HUES64 (cell line): ENCODE data around the gene WDFY4.

Experiments
- H3K27ac ChIP-seq: 2 replicates; pipeline ENCODE4 v1.7.0; 2013; ENCODE audit warnings: low read depth, low read length, inconsistent platforms
- H3K27me3 ChIP-seq: 2 replicates; pipeline ENCODE4 v1.6.1; 2013; ENCODE audit warnings: mild to moderate bottlenecking, low read length; ENCODE audit not compliant: insufficient read depth
- H3K36me3 ChIP-seq: 2 replicates; pipeline ENCODE4 v1.6.1; 2013; ENCODE audit warnings: mild to moderate bottlenecking, low read length; ENCODE audit not compliant: insufficient read depth
- H3K4me1 ChIP-seq: 2 replicates; pipeline ENCODE4 v1.6.1; 2013; ENCODE audit warnings: mild to moderate bottlenecking, low read length, moderate library complexity; ENCODE audit not compliant: insufficient read depth
- H3K4me3 ChIP-seq: 2 replicates; pipeline ENCODE4 v1.5.1; 2013; ENCODE audit warnings: mild to moderate bottlenecking, low read length, moderate library complexity
- H3K9ac ChIP-seq: 2 replicates; pipeline ENCODE4 v1.6.1; 2013; ENCODE audit warnings: mild to moderate bottlenecking, low read depth, low read length
- H3K9me3 ChIP-seq: 2 replicates; pipeline ENCODE4 v1.6.1; 2013; ENCODE audit warnings: low read depth, low read length; ENCODE audit not compliant: insufficient read depth
- WGBS: fragments of 150-250, 120-280 bp; methylation state at CpG from one replicate; pipeline ENCODE4 v1.1.7; 2013; ENCODE audit warnings: missing lambda C conversion rate; 5-methylcytosine and 5-hydroxymethylcytosine counted together

WDFY4 gene

DNA sequence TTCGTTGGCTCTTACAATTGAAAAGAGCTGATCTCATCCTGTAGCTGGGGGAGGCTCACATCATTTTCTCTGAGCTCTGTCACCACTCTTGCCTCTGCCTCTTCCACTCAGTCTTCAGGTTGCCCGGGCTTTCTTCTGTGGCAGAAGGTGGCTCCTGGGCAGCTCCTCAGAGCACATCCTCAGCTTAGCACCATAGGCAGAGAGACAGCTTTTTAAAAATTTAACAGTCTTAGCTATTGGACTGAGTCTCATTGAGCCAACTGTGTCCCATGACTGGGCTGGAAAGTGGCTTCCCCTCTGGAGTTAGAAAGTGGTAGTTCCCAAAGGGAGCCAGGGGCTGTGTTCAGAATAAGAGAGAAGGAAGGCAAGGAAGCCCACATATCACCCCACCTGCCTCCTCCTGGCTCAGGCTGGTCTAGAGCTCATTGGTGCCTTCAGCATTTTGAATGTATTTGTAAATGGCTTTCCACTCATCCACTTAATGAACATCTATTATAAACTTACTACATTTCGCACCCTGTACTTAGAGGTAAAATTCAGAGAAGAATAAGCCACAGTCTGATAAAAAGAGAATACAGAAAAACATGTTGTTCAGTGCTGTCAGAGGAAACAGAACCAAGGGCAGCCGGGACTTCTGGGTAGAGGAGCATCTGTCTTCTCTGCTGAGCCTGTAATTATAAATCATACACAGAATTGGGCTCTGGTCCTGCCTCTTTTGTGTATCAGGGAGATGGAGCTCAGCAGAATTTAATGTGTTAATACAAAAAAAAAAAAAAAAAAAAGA, 119.3 kb downstream of the WDFY4 start:
- no peaks in the 10 kb centered on the region for H3K36me3 ChIP-seq
- WGBS: 82% methylated on average over 4 of the region's 4 CpGs
- no peak overlapping the region for H3K4me3 ChIP-seq
- no peak overlapping the region for H3K27ac ChIP-seq
- no peaks in the 10 kb centered on the region; the same call in 1 of the 2 replicates for H3K4me1 ChIP-seq
- H3K9ac ChIP-seq: no peak overlapping the region
- no peaks in the 10 kb centered on the region for H3K27me3 ChIP-seq
- no peaks in the 10 kb centered on the region for H3K9me3 ChIP-seq

DNA sequence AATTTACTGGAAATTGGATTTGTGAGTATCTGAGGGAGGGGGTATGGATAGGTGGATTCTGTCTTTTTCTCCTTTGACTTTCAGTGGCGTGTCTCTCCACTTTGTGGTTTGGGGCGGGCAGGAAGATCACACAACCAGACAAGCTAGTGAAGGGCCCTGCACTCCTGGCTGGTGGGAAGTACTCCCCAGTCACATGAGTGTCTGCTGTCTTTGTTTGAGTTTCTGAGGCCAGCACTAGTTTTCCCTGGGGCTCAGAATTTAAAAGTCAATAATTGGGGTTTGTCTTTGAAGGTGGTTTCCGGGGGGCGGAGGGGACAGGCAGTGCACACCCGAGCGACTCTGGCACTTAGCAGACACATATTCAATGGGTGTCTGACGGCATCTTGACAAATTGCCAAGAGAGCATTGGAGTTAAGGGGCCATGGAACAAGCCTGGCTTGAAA, 120.1 kb downstream of the WDFY4 start:
- H3K4me3 ChIP-seq: no peak overlapping the region
- H3K27me3 ChIP-seq: no peaks in the 10 kb centered on the region
- no peaks in the 10 kb centered on the region for H3K36me3 ChIP-seq
- H3K4me1 ChIP-seq: no peaks in the 10 kb centered on the region; the same call in 1 of the 2 replicates
- no peak overlapping the region for H3K27ac ChIP-seq
- H3K9ac ChIP-seq: no peak overlapping the region
- WGBS: 92% methylated on average over 7 of the region's 7 CpGs
- H3K9me3 ChIP-seq: no peaks in the 10 kb centered on the region

DNA sequence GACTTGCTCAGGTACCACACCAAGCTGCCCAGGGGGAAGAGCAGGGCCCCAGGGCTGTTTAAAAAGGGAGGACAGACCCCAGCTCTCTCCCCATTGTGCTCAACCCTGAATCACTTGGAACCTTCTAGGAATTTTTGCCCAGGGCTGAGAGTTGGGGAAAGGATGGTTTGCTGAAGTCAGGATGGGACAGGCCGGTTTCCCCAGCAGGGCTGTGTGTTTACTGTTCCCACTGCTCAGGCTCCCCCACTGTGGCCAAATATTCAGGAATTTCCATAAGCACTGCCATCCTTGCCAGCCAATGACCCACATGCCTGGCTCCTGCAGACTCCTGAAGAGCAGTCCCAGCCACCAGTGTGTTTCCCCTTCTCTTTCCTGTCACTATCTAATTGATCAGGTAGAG, 120.7 kb downstream of the WDFY4 start:
- Histone ChIP-seq H3K27me3 (no peaks in the 10 kb centered on the region), H3K4me1 (no peaks in the 10 kb centered on the region; the same call in 1 of the 2 replicates), H3K9me3 (no peaks in the 10 kb centered on the region), H3K36me3 (no peaks in the 10 kb centered on the region), H3K9ac (no peak overlapping the region), H3K27ac (no peak overlapping the region), H3K4me3 (no peak overlapping the region)
- 78% methylated on average over 1 of the region's 1 CpG for WGBS

GRCh38 chr10:48805848-48806247, 121.2 kb downstream of the WDFY4 start:
- no peaks in the 10 kb centered on the region; the same call in 1 of the 2 replicates for H3K4me1 ChIP-seq
- H3K27me3 ChIP-seq: no peaks in the 10 kb centered on the region
- no peak overlapping the region for H3K4me3 ChIP-seq
- WGBS: 88% methylated on average over 12 of the region's 12 CpGs
- no peak overlapping the region for H3K9ac ChIP-seq
- no peak overlapping the region for H3K27ac ChIP-seq
- no peaks in the 10 kb centered on the region for H3K9me3 ChIP-seq
- H3K36me3 ChIP-seq: no peaks in the 10 kb centered on the region

DNA sequence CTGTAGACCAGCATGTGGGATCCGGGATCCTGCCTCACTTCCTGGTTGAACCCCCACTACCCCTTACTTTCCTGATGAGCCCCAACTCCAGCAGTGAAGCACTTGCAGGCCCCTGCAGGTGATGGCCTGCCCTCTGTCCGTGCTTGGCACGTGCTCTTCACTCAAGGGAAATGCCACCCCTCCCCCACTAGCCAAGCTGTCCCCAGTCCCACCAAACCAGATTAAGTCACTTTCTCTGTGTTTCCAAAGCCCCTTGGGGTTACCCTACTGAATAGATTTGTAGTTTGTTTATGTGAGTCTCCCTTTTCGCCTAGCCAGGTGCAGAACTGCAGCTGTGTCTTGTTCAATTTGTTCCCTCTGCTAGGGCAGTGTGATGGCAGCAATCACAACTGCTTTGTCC, 121.7 kb downstream of the WDFY4 start:
- Histone ChIP-seq H3K9ac (no peak overlapping the region), H3K4me3 (no peak overlapping the region), H3K27ac (no peak overlapping the region), H3K4me1 (no peaks in the 10 kb centered on the region; the same call in 1 of the 2 replicates), H3K36me3 (no peaks in the 10 kb centered on the region), H3K27me3 (no peaks in the 10 kb centered on the region), H3K9me3 (no peaks in the 10 kb centered on the region)
- 78% methylated on average over 4 of the region's 4 CpGs for WGBS

DNA sequence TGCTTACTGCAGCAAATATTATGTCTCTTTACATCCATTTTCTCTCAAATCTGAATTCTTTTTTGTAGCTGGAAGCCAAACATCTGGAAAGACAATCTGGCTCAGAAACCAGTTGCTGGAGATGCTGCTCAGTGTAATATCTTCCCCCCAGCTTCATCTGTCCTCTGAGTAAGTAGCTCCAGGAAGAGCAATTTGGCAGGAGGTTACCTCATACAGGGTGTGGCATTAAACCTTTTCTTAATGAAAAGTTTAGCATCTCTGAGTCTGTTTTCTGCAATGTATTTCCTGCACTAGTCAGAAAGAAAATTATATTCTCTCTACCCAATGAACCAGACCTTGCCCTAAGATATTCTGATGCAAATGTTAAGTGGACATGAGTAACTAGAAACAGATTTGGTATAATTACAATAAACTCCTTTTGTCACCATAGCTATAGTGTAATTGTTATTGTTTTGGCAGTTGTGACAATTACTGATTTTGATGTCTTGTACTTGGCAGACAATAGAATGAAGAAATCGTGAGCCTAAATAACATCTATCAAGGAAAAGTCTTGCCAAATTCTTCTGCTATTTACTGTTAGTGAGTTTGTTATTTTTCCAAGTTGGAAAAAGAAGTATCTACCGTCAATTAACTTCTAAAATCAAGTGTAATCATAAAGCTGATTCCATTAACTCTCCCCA, 123.3 kb downstream of the WDFY4 start:
- 85% methylated on average over 2 of the region's 2 CpGs for WGBS
- Histone ChIP-seq H3K36me3 (no peaks in the 10 kb centered on the region), H3K9ac (no peak overlapping the region), H3K9me3 (no peaks in the 10 kb centered on the region), H3K27me3 (peaks cover 4% of the 10 kb centered on the region; the same call in 1 of the 2 replicates), H3K4me3 (no peak overlapping the region), H3K4me1 (no peaks in the 10 kb centered on the region; the same call in 1 of the 2 replicates), H3K27ac (no peak overlapping the region)

DNA sequence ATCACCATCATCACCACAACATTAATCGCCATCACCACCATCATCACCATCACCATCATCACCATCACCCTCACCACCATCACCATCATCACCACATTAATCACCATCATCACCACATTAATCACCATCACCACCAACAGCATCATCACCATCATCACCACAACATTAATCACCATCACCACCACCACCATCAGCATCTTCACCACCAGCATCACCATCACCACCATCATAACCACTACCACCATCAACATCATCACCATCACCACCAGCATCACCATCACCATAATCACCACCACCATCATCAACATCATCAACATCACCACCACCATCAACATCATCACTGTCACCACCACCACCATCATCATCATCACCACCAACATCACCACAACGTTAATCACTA, 124.6 kb downstream of the WDFY4 start:
- Histone ChIP-seq H3K4me3 (no peak overlapping the region), H3K9ac (no peak overlapping the region), H3K9me3 (no peaks in the 10 kb centered on the region), H3K27ac (no peak overlapping the region), H3K36me3 (no peaks in the 10 kb centered on the region), H3K4me1 (no peaks in the 10 kb centered on the region), H3K27me3 (peaks cover 15% of the 10 kb centered on the region)
- WGBS: 88% methylated on average over 2 of the region's 2 CpGs

GRCh38 chr10:48811461-48811860, 126.8 kb downstream of the WDFY4 start:
- Histone ChIP-seq H3K4me1 (no peaks in the 10 kb centered on the region), H3K36me3 (no peaks in the 10 kb centered on the region), H3K9me3 (no peaks in the 10 kb centered on the region), H3K4me3 (no peak overlapping the region), H3K27me3 (peaks cover 20% of the 10 kb centered on the region), H3K27ac (no peak overlapping the region), H3K9ac (no peak overlapping the region)
- 89% methylated on average over 5 of the region's 5 CpGs for WGBS

DNA sequence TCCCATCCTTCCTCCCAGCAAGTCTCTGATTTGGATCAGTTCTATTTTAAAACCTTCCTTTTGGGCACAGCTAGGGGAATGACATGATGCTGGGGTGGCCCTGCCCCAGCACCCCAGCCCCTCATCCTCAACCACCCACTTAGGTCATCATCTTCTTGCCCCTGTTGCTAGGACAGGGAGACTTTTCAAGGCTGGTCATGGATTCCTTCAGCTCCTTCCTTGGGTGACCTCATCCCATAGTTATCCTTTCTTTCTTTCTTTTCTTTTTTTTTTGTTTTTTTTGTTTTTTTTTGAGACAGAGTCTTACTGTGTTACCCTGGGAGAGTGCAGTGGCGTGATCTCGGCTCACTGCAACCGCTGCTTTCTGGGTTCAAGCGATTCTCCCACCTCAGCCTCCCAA, 127.2 kb downstream of the WDFY4 start:
- H3K36me3 ChIP-seq: no peaks in the 10 kb centered on the region
- H3K27me3 ChIP-seq: peaks cover 22% of the 10 kb centered on the region
- no peak overlapping the region for H3K27ac ChIP-seq
- no peak overlapping the region for H3K4me3 ChIP-seq
- no peaks in the 10 kb centered on the region for H3K9me3 ChIP-seq
- H3K9ac ChIP-seq: no peak overlapping the region
- H3K4me1 ChIP-seq: no peaks in the 10 kb centered on the region
- 98% methylated on average over 4 of the region's 4 CpGs for WGBS

- H3K9ac ChIP-seq: no peak overlapping the region
- no peak overlapping the region for H3K4me3 ChIP-seq
- H3K9me3 ChIP-seq: no peaks in the 10 kb centered on the region
- H3K36me3 ChIP-seq: no peaks in the 10 kb centered on the region
- peaks cover 23% of the 10 kb centered on the region for H3K27me3 ChIP-seq
- WGBS: 100% methylated on average over 1 of the region's 1 CpG
- no peak overlapping the region for H3K27ac ChIP-seq
- H3K4me1 ChIP-seq: no peaks in the 10 kb centered on the region
Measured at GRCh38 chr10:48813291-48813690, 128.6 kb downstream of the WDFY4 start.

DNA sequence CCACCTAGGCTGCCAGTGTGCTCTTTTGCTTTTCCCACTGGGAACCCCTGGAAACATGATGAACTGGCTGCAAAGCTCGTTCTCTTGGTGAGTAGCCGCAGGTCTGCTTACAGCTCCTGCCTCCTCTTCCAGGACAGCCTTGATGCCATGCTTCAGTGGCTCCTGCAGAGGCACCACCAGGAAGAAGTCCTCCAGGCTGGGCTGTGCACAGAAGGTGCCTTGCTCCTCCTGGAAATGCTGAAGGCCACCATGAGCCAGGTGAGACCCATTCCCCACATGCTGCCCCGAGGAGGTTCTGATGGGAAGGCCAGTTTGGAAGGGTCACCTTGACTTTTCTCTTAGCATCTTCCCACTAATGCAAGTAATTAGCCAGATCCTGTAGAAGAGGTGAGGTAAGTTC, 129.2 kb downstream of the WDFY4 start:
- WGBS: over 99% methylated on average over 3 of the region's 3 CpGs
- no peaks in the 10 kb centered on the region for H3K9me3 ChIP-seq
- H3K27ac ChIP-seq: no peak overlapping the region
- H3K27me3 ChIP-seq: peaks cover 23% of the 10 kb centered on the region
- H3K4me1 ChIP-seq: no peaks in the 10 kb centered on the region
- no peak overlapping the region for H3K9ac ChIP-seq
- H3K36me3 ChIP-seq: no peaks in the 10 kb centered on the region
- no peak overlapping the region for H3K4me3 ChIP-seq
